ENCODE results near the gene SDC1. TPM values are rescaled to one million over a fixed set of nuclear protein-coding genes. Genes with fewer than 3 reads are reported as not detected.

SDC1 gene
- total and polyA plus RNA-seq, 4 donors, result 0.66 to 5.4 (median 1.4) TPM

DNA sequence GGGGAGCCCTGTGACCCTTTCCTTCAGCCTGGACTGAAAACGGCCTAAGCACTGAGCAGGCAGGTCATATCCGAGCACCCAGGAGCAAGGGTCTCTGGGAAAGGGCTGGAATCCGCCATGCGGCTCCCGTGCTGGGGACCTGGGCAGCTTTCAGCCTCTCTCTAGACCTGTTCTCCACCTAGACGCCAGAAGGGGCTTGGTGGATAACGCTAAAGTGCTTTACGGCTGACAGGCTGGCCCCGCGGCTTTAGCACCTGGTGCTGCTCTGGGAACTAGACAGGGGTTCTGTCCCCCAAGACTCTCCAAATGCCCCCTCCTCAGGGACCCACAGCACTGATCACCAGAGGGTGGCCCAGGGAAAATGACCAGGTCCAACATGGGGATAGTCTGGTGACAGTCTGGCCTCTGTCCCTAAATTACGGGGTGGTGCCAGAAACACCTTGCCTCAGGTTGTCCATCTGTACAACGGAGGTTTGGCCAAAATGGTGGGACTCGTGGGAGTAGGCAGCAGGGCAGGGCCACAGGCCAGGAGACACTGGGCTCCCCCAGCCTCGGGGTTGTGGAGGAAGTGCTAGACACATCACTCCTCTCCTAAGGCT is 13.0 kb downstream of the SDC1 start:
- DNase-seq, result no peak
- Histone ChIP-seq H3K4me3 (ENCODE audit: low read length in 2 of 2) (no peak overlapping the region), H3K27ac (ENCODE audit: low read depth in 1 of 2, low read length in 2 of 2) (no peak overlapping the region), H3K4me1 (ENCODE audit: control insufficient read depth in 1 of 2, insufficient read depth in 2 of 2, low read length in 2 of 2) (no peaks in the 10 kb centered on the region), H3K9me3 (ENCODE audit: control insufficient read depth, low read length) (no peaks in the 10 kb centered on the region), H3K27me3 (ENCODE audit: control insufficient read depth in 1 of 2, insufficient read depth in 2 of 2, low read length in 1 of 2) (no peaks in the 10 kb centered on the region), H3K36me3 (ENCODE audit: control insufficient read depth in 1 of 2, insufficient read depth in 2 of 2, low read length in 1 of 2) (no peaks in the 10 kb centered on the region)
- ATAC-seq (ENCODE audit: low FRiP score), result no peak
- intact Hi-C loops (cut with DNase I), result no loop called here
- 82 to 86% methylated on average over 14 of the region's 14 CpGs for WGBS, 2 donors

DNA sequence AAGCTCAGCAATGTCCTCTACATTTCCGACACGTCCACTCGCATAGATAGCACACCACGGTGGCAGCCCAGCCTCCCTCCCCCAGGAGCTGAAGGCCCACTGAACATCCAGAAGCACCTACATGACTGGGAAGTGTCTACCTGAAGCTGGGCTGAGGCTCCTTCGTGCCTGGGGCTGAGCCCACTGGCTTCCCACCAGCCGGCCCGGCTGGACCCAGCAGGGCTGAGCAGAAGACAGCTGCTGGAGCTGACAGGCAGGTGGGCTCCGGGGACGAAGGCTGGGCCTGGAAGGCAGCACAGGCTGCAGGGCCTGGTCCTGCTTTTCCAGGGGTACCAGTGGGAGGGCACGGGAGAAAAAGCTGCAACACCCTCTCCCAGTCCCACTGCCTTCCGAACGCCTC is 13.5 kb downstream of the SDC1 start:
- Histone ChIP-seq H3K4me1 (ENCODE audit: control insufficient read depth in 1 of 2, insufficient read depth in 2 of 2, low read length in 2 of 2) (no peaks in the 10 kb centered on the region), H3K27me3 (ENCODE audit: control insufficient read depth in 1 of 2, insufficient read depth in 2 of 2, low read length in 1 of 2) (no peaks in the 10 kb centered on the region), H3K27ac (ENCODE audit: low read depth in 1 of 2, low read length in 2 of 2) (no peak overlapping the region), H3K36me3 (ENCODE audit: control insufficient read depth in 1 of 2, insufficient read depth in 2 of 2, low read length in 1 of 2) (no peaks in the 10 kb centered on the region), H3K9me3 (ENCODE audit: control insufficient read depth, low read length) (no peaks in the 10 kb centered on the region), H3K4me3 (ENCODE audit: low read length in 2 of 2) (no peak overlapping the region)
- intact Hi-C loops (cut with DNase I), result no loop called here
- WGBS, 2 donors, result 88 to 91% methylated on average over 12 of the region's 12 CpGs
- no peak for ATAC-seq (ENCODE audit: low FRiP score)
- DNase-seq, result no peak

DNA sequence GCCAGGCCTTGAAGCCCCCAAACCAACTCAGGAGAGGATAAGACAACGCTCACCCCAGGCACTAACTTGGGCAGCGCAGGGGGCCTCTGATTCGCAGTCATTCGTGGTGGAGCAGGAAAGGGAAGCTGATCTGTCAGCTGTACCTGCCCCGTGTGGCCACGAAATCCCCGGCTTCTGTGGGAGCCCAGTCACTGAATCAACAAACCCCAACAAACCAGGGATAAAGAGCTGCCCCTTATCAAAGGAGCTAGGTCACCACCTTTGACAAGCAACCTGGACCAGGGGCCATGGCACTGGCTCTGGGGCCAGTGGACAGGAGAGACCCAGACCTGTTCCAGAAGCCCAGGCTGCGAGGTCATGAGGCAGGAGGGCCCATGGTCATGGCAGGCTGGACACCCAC is 14.5 kb downstream of the SDC1 start:
- DNase-seq (no peak), ATAC-seq (ENCODE audit: low FRiP score) (no peak)
- Histone ChIP-seq H3K27ac (ENCODE audit: low read depth in 1 of 2, low read length in 2 of 2) (no peak overlapping the region), H3K36me3 (ENCODE audit: control insufficient read depth in 1 of 2, insufficient read depth in 2 of 2, low read length in 1 of 2) (no peaks in the 10 kb centered on the region), H3K4me3 (ENCODE audit: low read length in 2 of 2) (no peak overlapping the region), H3K27me3 (ENCODE audit: control insufficient read depth in 1 of 2, insufficient read depth in 2 of 2, low read length in 1 of 2) (no peaks in the 10 kb centered on the region), H3K4me1 (ENCODE audit: control insufficient read depth in 1 of 2, insufficient read depth in 2 of 2, low read length in 2 of 2) (no peaks in the 10 kb centered on the region), H3K9me3 (ENCODE audit: control insufficient read depth, low read length) (no peaks in the 10 kb centered on the region)
- intact Hi-C loops (cut with DNase I), result no loop called here
- 95 to 96% methylated on average over 8 of the region's 8 CpGs for WGBS, 2 donors

DNA sequence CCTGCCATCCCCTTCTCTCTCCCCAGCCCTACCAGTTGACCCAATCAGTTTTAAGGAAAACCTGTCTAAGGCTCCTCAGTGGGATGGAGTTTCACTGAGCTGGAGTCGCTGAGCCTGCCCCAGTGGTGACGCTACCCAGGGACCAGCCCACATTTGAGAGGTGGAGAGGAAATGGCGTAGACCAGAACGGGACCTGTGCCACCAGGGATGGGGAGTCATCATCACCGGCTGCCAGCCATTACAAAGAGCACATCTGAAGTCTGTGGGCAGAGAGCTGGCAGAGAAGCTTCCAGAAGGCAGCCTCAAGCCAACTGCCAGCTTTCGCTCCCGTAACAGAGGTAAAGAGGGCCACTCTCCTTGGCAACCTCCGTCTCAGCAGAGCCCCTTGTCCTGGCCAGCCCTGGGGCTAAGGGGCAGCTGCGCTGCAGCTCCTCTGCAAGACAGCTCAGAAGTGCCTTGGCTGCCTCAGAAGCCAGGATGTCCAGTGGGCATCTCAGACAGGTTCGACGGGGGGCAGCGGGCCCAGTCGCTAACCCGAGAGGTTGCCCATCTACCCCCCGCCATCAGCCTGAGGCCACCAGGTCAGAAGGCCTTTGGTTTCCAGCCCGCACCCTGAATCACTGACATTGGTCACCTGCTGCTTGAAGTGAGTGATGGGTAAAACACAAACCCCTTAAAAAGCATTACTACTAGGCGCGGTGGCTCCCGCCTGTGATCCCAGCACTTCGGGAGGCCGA is 15.4 kb downstream of the SDC1 start:
- 89 to 92% methylated on average over 21 of the region's 21 CpGs for WGBS, 2 donors
- no peak overlapping the region for H3K4me3 ChIP-seq (ENCODE audit: low read length in 2 of 2)
- H3K4me1 ChIP-seq (ENCODE audit: control insufficient read depth in 1 of 2, insufficient read depth in 2 of 2, low read length in 2 of 2), result no peaks in the 10 kb centered on the region
- ATAC-seq (ENCODE audit: low FRiP score), result no peak
- DNase-seq, result no peak
- intact Hi-C loops (cut with DNase I), result no loop called here
- no peaks in the 10 kb centered on the region for H3K27me3 ChIP-seq (ENCODE audit: control insufficient read depth in 1 of 2, insufficient read depth in 2 of 2, low read length in 1 of 2)
- no peak overlapping the region for H3K27ac ChIP-seq (ENCODE audit: low read depth in 1 of 2, low read length in 2 of 2)
- H3K36me3 ChIP-seq (ENCODE audit: control insufficient read depth in 1 of 2, insufficient read depth in 2 of 2, low read length in 1 of 2), result no peaks in the 10 kb centered on the region
- H3K9me3 ChIP-seq (ENCODE audit: control insufficient read depth, low read length), result no peaks in the 10 kb centered on the region

DNA sequence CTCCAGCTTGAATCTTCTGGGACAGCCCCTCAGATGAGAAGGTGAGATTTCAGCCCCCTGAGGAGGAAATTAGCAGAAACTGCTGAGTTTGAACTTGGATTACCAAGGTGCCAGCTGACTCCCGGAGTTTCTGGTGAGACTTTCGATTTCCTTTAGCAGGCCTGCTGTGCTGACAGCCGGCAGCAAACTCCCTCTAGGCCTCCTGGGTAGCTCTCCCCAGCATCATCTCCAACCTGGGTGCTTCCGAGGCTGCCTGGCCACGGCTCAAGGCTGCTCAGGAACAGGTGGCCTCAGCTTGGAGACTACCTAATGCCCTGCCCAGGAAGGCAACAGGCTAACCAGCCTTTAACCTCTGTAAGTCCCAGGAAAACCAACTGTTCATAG is 16.5 kb downstream of the SDC1 start:
- ATAC-seq (ENCODE audit: low FRiP score) (no peak), DNase-seq (no peak)
- no peaks in the 10 kb centered on the region for H3K9me3 ChIP-seq (ENCODE audit: control insufficient read depth, low read length)
- H3K36me3 ChIP-seq (ENCODE audit: control insufficient read depth in 1 of 2, insufficient read depth in 2 of 2, low read length in 1 of 2), result no peaks in the 10 kb centered on the region
- H3K27me3 ChIP-seq (ENCODE audit: control insufficient read depth in 1 of 2, insufficient read depth in 2 of 2, low read length in 1 of 2), result no peaks in the 10 kb centered on the region
- intact Hi-C loops (cut with DNase I), result no loop called here
- no peak overlapping the region for H3K27ac ChIP-seq (ENCODE audit: low read depth in 1 of 2, low read length in 2 of 2)
- 87 to 95% methylated on average over 5 of the region's 5 CpGs for WGBS, 2 donors
- H3K4me1 ChIP-seq (ENCODE audit: control insufficient read depth in 1 of 2, insufficient read depth in 2 of 2, low read length in 2 of 2), result no peaks in the 10 kb centered on the region
- no peak overlapping the region for H3K4me3 ChIP-seq (ENCODE audit: low read length in 2 of 2)

DNA sequence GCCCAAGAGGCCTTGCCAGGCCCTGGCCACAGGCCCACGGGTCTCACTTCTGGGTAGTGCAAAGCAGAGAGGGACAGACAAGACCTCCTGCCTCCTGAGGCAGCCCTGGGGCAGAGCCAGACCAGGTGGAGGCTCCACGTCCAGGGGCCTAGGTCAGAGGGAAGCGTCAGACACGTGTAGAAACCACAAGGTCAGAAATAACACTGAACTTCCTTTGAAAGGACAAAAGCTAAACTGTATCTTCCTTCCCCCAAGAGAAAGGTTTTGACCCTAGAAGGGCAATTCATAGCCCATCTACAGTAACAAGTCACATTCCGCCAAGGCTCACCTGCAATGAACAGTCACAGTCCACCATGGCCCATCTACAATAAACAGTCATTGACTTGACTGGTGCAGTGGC is 17.9 kb downstream of the SDC1 start:
- H3K4me3 ChIP-seq (ENCODE audit: low read length in 2 of 2), result no peak overlapping the region

DNA sequence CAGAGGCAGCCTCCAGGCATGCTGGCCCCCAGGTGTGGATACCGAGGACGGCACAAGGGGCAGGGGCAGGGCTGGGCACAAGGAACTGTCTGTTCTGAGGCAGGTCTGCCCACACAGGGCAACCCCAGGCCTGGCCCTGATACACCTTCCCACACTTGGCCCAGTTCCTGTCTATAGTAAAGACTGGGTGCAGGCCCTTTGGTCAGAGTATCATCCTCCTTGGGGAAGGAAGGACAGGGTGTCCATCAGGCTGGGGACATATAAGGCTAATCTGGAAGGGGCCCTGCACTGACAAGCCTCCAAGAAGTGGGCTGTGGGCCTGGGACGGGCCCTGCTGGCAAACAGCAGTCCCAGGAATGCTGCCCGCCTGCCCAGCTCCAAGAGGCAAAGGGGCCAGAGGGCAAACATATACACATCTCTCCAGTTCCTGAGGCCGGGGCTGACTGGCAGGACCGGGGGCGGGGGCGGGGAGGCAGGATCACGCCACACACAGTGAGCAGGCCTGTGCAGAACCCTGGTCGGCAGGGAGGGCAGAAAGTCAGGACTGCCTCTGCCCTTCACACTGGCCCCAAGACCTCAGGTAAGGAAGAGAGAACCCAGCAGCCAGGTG is 18.9 kb downstream of the SDC1 start:
- WGBS, 2 donors, result 63 to 65% methylated on average over 10 of the region's 10 CpGs
- Histone ChIP-seq H3K4me1 (ENCODE audit: control insufficient read depth in 1 of 2, insufficient read depth in 2 of 2, low read length in 2 of 2) (no peaks in the 10 kb centered on the region), H3K9me3 (ENCODE audit: control insufficient read depth, low read length) (no peaks in the 10 kb centered on the region), H3K27ac (ENCODE audit: low read depth in 1 of 2, low read length in 2 of 2) (no peak overlapping the region), H3K4me3 (ENCODE audit: low read length in 2 of 2) (no peak overlapping the region), H3K27me3 (ENCODE audit: control insufficient read depth in 1 of 2, insufficient read depth in 2 of 2, low read length in 1 of 2) (no peaks in the 10 kb centered on the region), H3K36me3 (ENCODE audit: control insufficient read depth in 1 of 2, insufficient read depth in 2 of 2, low read length in 1 of 2) (no peaks in the 10 kb centered on the region)
- intact Hi-C loops (cut with DNase I), result no loop called here
- ATAC-seq (ENCODE audit: low FRiP score), result no peak
- no peak for DNase-seq

More for the DNA sequence above, 17.9 kb downstream of the SDC1 start:
- Histone ChIP-seq H3K27ac (ENCODE audit: low read depth in 1 of 2, low read length in 2 of 2) (no peak overlapping the region), H3K9me3 (ENCODE audit: control insufficient read depth, low read length) (no peaks in the 10 kb centered on the region), H3K36me3 (ENCODE audit: control insufficient read depth in 1 of 2, insufficient read depth in 2 of 2, low read length in 1 of 2) (no peaks in the 10 kb centered on the region), H3K4me1 (ENCODE audit: control insufficient read depth in 1 of 2, insufficient read depth in 2 of 2, low read length in 2 of 2) (no peaks in the 10 kb centered on the region), H3K27me3 (ENCODE audit: control insufficient read depth in 1 of 2, insufficient read depth in 2 of 2, low read length in 1 of 2) (no peaks in the 10 kb centered on the region)
- 87 to 88% methylated on average over 5 of the region's 5 CpGs for WGBS, 2 donors
- intact Hi-C loops (cut with DNase I), result no loop called here
- no peak for DNase-seq
- ATAC-seq (ENCODE audit: low FRiP score), result no peak

DNA sequence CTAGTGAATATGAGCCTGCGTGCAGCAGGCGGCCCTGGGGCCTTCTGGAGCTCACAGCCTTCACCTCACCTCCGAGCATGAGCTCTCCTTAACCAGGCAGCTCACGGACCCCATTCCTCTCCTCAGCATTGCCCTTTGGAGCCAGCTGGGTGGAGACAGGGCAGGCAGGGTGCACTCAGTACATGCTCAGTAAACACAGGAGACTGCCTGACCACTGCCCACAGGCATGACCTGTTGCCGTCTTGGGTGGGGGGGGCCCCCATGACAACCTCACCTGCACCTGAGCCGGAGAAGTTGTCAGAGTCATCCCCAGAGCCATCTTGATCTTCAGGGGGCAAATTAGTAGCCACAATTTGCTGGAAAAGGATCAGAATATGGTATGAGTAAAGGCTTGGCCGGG is 19.9 kb downstream of the SDC1 start:
- DNase-seq (no peak), ATAC-seq (ENCODE audit: low FRiP score) (no peak)
- WGBS, 2 donors, result 94 to 97% methylated on average over 7 of the region's 7 CpGs
- no peaks in the 10 kb centered on the region for H3K36me3 ChIP-seq (ENCODE audit: control insufficient read depth in 1 of 2, insufficient read depth in 2 of 2, low read length in 1 of 2)
- no peak overlapping the region for H3K4me3 ChIP-seq (ENCODE audit: low read length in 2 of 2)
- H3K27ac ChIP-seq (ENCODE audit: low read depth in 1 of 2, low read length in 2 of 2), result no peak overlapping the region
- no peaks in the 10 kb centered on the region for H3K4me1 ChIP-seq (ENCODE audit: control insufficient read depth in 1 of 2, insufficient read depth in 2 of 2, low read length in 2 of 2)
- no peaks in the 10 kb centered on the region for H3K27me3 ChIP-seq (ENCODE audit: control insufficient read depth in 1 of 2, insufficient read depth in 2 of 2, low read length in 1 of 2)
- no peaks in the 10 kb centered on the region for H3K9me3 ChIP-seq (ENCODE audit: control insufficient read depth, low read length)
- intact Hi-C loops (cut with DNase I), result no loop called here

All from aorta (tissue), 5 donors.